Naive B cell (primary cell): ENCODE data around the gene THG1L. TPM values are rescaled to one million over a fixed set of nuclear protein-coding genes. Genes with fewer than 3 reads are reported as not detected.
"Not testable (repeated sequence)": the region's sequence is repeated elsewhere in the genome, so short reads cannot be mapped to it uniquely, and the experiment has no call there.

Experiments
- ATAC-seq, 2 donors: fragments of 150-1000 bp; cut with Tn5 transposase; 2 replicates each; pipeline ENCODE4 v1.10.0; 2021; ENCODE audit warnings: low read depth in 2 of 2, mild to moderate bottlenecking in 2 of 2, moderate library complexity in 2 of 2
- DNase-seq: peaks from one replicate; pipeline ENCODE4 v3.0.0; 2022
- H3K27ac Mint-ChIP-seq, 6 donors: one replicate each; pipeline ENCODE4 v1.8.0; 2020 to 2022; ENCODE audit warnings: mild to moderate bottlenecking in 6 of 6, mixed read lengths in 6 of 6, moderate library complexity in 5 of 6, inconsistent platforms in 2 of 6
- H3K27me3 Mint-ChIP-seq, 3 donors: one replicate each; pipeline ENCODE4 v1.8.0; 2021 to 2022; ENCODE audit warnings: mixed read lengths in 3 of 3, mild to moderate bottlenecking in 1 of 3
- H3K36me3 Mint-ChIP-seq, 2 donors: one replicate each; pipeline ENCODE4 v1.8.0; 2020 to 2022; ENCODE audit warnings: mixed read lengths in 2 of 2, inconsistent platforms in 1 of 2, mild to moderate bottlenecking in 1 of 2
- H3K4me1 Mint-ChIP-seq, 3 donors: one replicate each; pipeline ENCODE4 v1.8.0; 2020 to 2022; ENCODE audit warnings: mixed read lengths in 3 of 3, inconsistent platforms in 1 of 3, mild to moderate bottlenecking in 1 of 3, moderate library complexity in 1 of 3
- H3K4me3 Mint-ChIP-seq, 8 donors: one replicate each; pipeline ENCODE4 v1.8.0; 2020 to 2022; ENCODE audit warnings: mild to moderate bottlenecking in 8 of 8, mixed read lengths in 8 of 8, moderate library complexity in 8 of 8, inconsistent platforms in 2 of 8
- H3K9me3 Mint-ChIP-seq, 7 donors: one replicate each; pipeline ENCODE4 v1.8.0; 2020 to 2022; ENCODE audit warnings: mixed read lengths in 7 of 7, mild to moderate bottlenecking in 5 of 7, inconsistent platforms in 2 of 7, moderate library complexity in 1 of 7
- polyA plus RNA-seq, 6 donors: library from polyadenylated mRNA; unstranded; fragments of 300-500 nt; fragmentation: Illumina TruSeq; gene quantifications; one replicate each; pipeline ENCODE4 v1.2.3, GENCODE V29; 2021; ENCODE audit warnings: low read depth in 6 of 6

Gene THG1L
- polyA plus RNA-seq, 6 donors from 2014 or later: 3.8 to 8.4 (median 5.6) TPM

- Mint-ChIP-seq H3K4me1 (no peaks in the 10 kb centered on the region), H3K9me3 (peaks cover 0 to 2% (median 0%) of the 10 kb centered on the region in 7 donors), H3K4me3 (no peak overlapping the region), H3K27me3 (no peaks in the 10 kb centered on the region), H3K27ac (no peak overlapping the region), H3K36me3 (no peaks in the 10 kb centered on the region)
- no peak for DNase-seq
- no peak for ATAC-seq
These were observed 20.8 kb upstream of the THG1L start for GRCh38 chr5:157710431-157710830.

- ATAC-seq (no peak), DNase-seq (no peak)
- no peak overlapping the region for H3K27ac Mint-ChIP-seq
- H3K4me1 Mint-ChIP-seq: no peaks in the 10 kb centered on the region
- no peak overlapping the region for H3K4me3 Mint-ChIP-seq
- no peaks in the 10 kb centered on the region for H3K36me3 Mint-ChIP-seq
- H3K27me3 Mint-ChIP-seq: no peaks in the 10 kb centered on the region
- H3K9me3 Mint-ChIP-seq: peaks cover 0 to 2% (median 0%) of the 10 kb centered on the region in 7 donors
These were observed 20.3 kb upstream of the THG1L start for GRCh38 chr5:157710882-157711281.

- Mint-ChIP-seq H3K27ac (peak overlapping the region in 1 of 6 donors; percentile 17), H3K4me3 (no peak overlapping the region), H3K4me1 (peaks cover 12 to 19% (median 17%) of the 10 kb centered on the region in 3 donors), H3K9me3 (peaks cover 0 to 2% (median 0%) of the 10 kb centered on the region in 7 donors), H3K36me3 (no peaks in the 10 kb centered on the region), H3K27me3 (no peaks in the 10 kb centered on the region)
- DNase-seq: no peak
- ATAC-seq: no peak
These were observed 17.2 kb upstream of the THG1L start for GRCh38 chr5:157713830-157714595.

GRCh38 chr5:157714596-157714864, 16.7 kb upstream of the THG1L start:
- Mint-ChIP-seq H3K27ac (no peak overlapping the region), H3K27me3 (no peaks in the 10 kb centered on the region), H3K36me3 (no peaks in the 10 kb centered on the region), H3K4me3 (no peak overlapping the region), H3K4me1 (peaks cover 12 to 19% (median 18%) of the 10 kb centered on the region in 3 donors), H3K9me3 (peaks cover 0 to 2% (median 0%) of the 10 kb centered on the region in 7 donors)
- ATAC-seq (no peak), DNase-seq (no peak)

GRCh38 chr5:157718519-157718918, 12.7 kb upstream of the THG1L start:
- peaks cover 0 to 6% of the 10 kb centered on the region in 2 donors for H3K36me3 Mint-ChIP-seq

GRCh38 chr5:157719245-157719644, 12.0 kb upstream of the THG1L start:
- ATAC-seq (no peak), DNase-seq (no peak)
- Mint-ChIP-seq H3K27ac (peak overlapping the region in 1 of 6 donors; percentile 31), H3K27me3 (no peaks in the 10 kb centered on the region), H3K36me3 (peaks cover 0 to 6% of the 10 kb centered on the region in 2 donors), H3K9me3 (peaks cover 0 to 6% (median 0%) of the 10 kb centered on the region in 7 donors), H3K4me3 (peak overlapping the region in 2 of 8 donors; percentile 44 to 66), H3K4me1 (peaks cover 15 to 28% (median 21%) of the 10 kb centered on the region in 3 donors)

More at GRCh38 chr5:157718519-157718918, 12.7 kb upstream of the THG1L start:
- H3K27me3 Mint-ChIP-seq: no peaks in the 10 kb centered on the region
- H3K9me3 Mint-ChIP-seq: peaks cover 0 to 6% (median 0%) of the 10 kb centered on the region in 7 donors
- H3K4me3 Mint-ChIP-seq: peak overlapping the region in 4 of 8 donors; percentile 12 to 55 (median 44)
- peak overlapping the region in 5 of 6 donors; percentile 31 to 92 (median 87) for H3K27ac Mint-ChIP-seq
- peak; percentile 82 to 89 for ATAC-seq
- peak; percentile 53 for DNase-seq
- H3K4me1 Mint-ChIP-seq: peaks cover 12 to 21% (median 18%) of the 10 kb centered on the region in 3 donors

GRCh38 chr5:157721159-157721558, 10.1 kb upstream of the THG1L start:
- no peak overlapping the region for H3K27ac Mint-ChIP-seq
- DNase-seq (no peak), ATAC-seq (no peak)
- peaks cover 22 to 38% (median 29%) of the 10 kb centered on the region in 3 donors for H3K4me1 Mint-ChIP-seq
- peaks cover 0 to 6% of the 10 kb centered on the region in 2 donors for H3K36me3 Mint-ChIP-seq
- H3K9me3 Mint-ChIP-seq: peaks cover 0 to 6% (median 0%) of the 10 kb centered on the region in 7 donors
- H3K27me3 Mint-ChIP-seq: no peaks in the 10 kb centered on the region
- H3K4me3 Mint-ChIP-seq: no peak overlapping the region

GRCh38 chr5:157722895-157723294, 8.3 kb upstream of the THG1L start:
- not testable (repeated sequence) for H3K36me3 Mint-ChIP-seq, H3K9me3 Mint-ChIP-seq, H3K4me3 Mint-ChIP-seq, DNase-seq, ATAC-seq, H3K27me3 Mint-ChIP-seq
- H3K4me1 Mint-ChIP-seq: peaks cover 16 to 27% (median 21%) of the 10 kb centered on the region in 3 donors
- peak overlapping the region in 1 of 6 donors; percentile 36 for H3K27ac Mint-ChIP-seq

GRCh38 chr5:157726607-157727006, 4.6 kb upstream of the THG1L start:
- not testable (repeated sequence) for H3K9me3 Mint-ChIP-seq, DNase-seq, H3K4me3 Mint-ChIP-seq, H3K36me3 Mint-ChIP-seq, H3K27me3 Mint-ChIP-seq, ATAC-seq
- Mint-ChIP-seq H3K27ac (peak overlapping the region in 1 of 6 donors; percentile 12), H3K4me1 (peaks cover 22 to 40% (median 39%) of the 10 kb centered on the region in 3 donors)

GRCh38 chr5:157727858-157728257, 3.4 kb upstream of the THG1L start:
- H3K9me3 Mint-ChIP-seq, H3K27me3 Mint-ChIP-seq, H3K36me3 Mint-ChIP-seq, DNase-seq, ATAC-seq, H3K4me3 Mint-ChIP-seq: not testable (repeated sequence)
- peaks cover 29 to 50% (median 45%) of the 10 kb centered on the region in 3 donors for H3K4me1 Mint-ChIP-seq
- H3K27ac Mint-ChIP-seq: peak overlapping the region in 2 of 6 donors; percentile 58 to 74

- peak overlapping the region; percentile 88 to 99 (median 98) for H3K27ac Mint-ChIP-seq
- peaks cover 0 to 4% of the 10 kb centered on the region in 2 donors for H3K36me3 Mint-ChIP-seq
- ATAC-seq: peak; percentile 75
- H3K9me3 Mint-ChIP-seq: no peaks in the 10 kb centered on the region
- H3K4me1 Mint-ChIP-seq: peaks cover 25 to 45% (median 34%) of the 10 kb centered on the region in 3 donors
- DNase-seq: peak; percentile 75
- H3K4me3 Mint-ChIP-seq: peak overlapping the region in 6 of 8 donors; percentile 45 to 98 (median 86)
- no peaks in the 10 kb centered on the region for H3K27me3 Mint-ChIP-seq
These were observed 1.4 kb upstream of the THG1L start for GRCh38 chr5:157729858-157730257.

- no peak for DNase-seq
- Mint-ChIP-seq H3K27me3 (no peaks in the 10 kb centered on the region), H3K4me1 (peaks cover 19 to 39% (median 26%) of the 10 kb centered on the region in 3 donors), H3K9me3 (no peaks in the 10 kb centered on the region), H3K4me3 (peak overlapping the region; percentile 93 to 99 (median 97)), H3K27ac (peak overlapping the region; percentile 96 to 99 (median 98)), H3K36me3 (peaks cover 0 to 4% of the 10 kb centered on the region in 2 donors)
- peak; percentile 2 to 3 for ATAC-seq
These were observed 334 bp upstream of the THG1L start for GRCh38 chr5:157730900-157731271.

GRCh38 chr5:157732130-157732514, 902 bp downstream of the THG1L start:
- Mint-ChIP-seq H3K9me3 (no peaks in the 10 kb centered on the region), H3K27ac (peak overlapping the region; percentile 37 to 99 (median 98)), H3K36me3 (peaks cover 0 to 7% of the 10 kb centered on the region in 2 donors), H3K4me3 (peak overlapping the region; percentile 93 to 99 (median 97)), H3K27me3 (no peaks in the 10 kb centered on the region), H3K4me1 (peaks cover 19 to 39% (median 26%) of the 10 kb centered on the region in 3 donors)
- ATAC-seq (no peak), DNase-seq (no peak)
